NB4 (cell line): ENCODE results near the gene PDE4B.

Experiments used
- DNase-seq: peaks from one replicate; pipeline ENCODE4 v3.0.0; 2010; ENCODE audit warnings: low read depth
- H3K4me3 ChIP-seq: one replicate; pipeline ENCODE4 v1.5.1; 2011; ENCODE audit warnings: mild to moderate bottlenecking, low read depth, low read length, moderate library complexity
- MYC ChIP-seq: IDR thresholded peaks from 2 replicates; pipeline ENCODE4 v1.6.1; 2011; ENCODE audit warnings: low read depth, low read length
- POLR2A ChIP-seq: IDR thresholded peaks from 2 replicates; pipeline ENCODE4 v1.6.1; 2011; ENCODE audit warnings: mild to moderate bottlenecking; ENCODE audit not compliant: insufficient read length; ENCODE audit errors: extremely low read depth
- TF ChIP-seq, protein P1 (sequence below): IDR thresholded peaks from one replicate; pipeline ENCODE4 v1.5.1; 2012; ENCODE audit warnings: low read depth, low read length
- TF ChIP-seq, protein P2 (sequence below): IDR thresholded peaks from 2 replicates; pipeline ENCODE4 v1.6.1; 2011; ENCODE audit warnings: low read depth, low read length

The PDE4B gene

DNA sequence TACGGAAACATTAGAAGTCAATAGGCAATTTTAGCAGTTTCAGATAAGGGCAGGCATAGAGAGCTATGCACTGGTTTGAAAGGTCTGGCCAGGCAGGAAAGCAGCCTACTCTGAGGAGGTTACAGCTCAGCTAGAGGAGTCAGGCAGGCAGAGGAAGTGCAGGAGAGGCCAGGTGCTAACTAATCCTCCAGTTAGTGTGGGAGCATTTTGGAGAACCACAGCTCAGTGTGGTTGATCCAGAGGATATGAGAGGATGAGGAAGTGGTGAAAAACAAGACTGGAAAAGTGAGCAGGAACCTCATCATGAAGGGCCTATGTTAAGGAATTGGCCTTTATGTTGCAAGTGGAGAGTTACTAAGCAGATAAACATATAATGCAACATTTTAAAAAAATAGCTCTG, 458.9 kb downstream of the PDE4B start:
- TF ChIP-seq, protein P1, sequence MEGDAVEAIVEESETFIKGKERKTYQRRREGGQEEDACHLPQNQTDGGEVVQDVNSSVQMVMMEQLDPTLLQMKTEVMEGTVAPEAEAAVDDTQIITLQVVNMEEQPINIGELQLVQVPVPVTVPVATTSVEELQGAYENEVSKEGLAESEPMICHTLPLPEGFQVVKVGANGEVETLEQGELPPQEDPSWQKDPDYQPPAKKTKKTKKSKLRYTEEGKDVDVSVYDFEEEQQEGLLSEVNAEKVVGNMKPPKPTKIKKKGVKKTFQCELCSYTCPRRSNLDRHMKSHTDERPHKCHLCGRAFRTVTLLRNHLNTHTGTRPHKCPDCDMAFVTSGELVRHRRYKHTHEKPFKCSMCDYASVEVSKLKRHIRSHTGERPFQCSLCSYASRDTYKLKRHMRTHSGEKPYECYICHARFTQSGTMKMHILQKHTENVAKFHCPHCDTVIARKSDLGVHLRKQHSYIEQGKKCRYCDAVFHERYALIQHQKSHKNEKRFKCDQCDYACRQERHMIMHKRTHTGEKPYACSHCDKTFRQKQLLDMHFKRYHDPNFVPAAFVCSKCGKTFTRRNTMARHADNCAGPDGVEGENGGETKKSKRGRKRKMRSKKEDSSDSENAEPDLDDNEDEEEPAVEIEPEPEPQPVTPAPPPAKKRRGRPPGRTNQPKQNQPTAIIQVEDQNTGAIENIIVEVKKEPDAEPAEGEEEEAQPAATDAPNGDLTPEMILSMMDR = no peak
- DNase-seq = peak; percentile 73
- no peak overlapping the region for H3K4me3 ChIP-seq

DNA sequence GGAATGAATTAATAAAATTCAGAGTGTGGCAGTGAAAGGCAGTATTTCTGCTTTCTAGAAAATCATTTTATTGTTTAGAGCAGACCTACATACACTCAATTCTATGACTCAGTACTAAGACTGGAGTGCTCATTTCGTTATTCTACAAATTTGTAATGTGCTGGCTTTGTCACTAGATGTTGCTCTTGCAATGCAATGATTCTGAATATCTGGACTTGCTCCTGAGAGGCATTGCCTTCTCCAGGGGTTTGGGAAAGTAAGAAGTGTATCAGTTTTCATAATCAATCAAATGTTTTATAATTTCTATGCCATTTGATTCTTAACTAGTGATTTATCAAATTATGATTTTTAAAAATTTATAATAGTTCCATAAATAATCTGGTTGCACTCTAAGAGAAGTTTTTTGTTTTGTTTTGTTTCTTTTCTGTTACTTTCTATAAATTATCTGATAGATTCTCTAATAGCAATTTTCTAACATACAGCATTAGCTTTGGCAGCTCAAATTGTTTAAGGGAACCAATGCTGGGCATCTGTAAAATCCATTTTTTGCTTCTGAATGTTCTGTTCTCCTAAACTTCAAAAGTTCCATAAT, 460.7 kb downstream of the PDE4B start:
- H3K4me3 ChIP-seq = no peak overlapping the region
- no peak for TF ChIP-seq MYC
- TF ChIP-seq, protein P1 = peak; percentile 72
- DNase-seq = peak; percentile 76

DNA sequence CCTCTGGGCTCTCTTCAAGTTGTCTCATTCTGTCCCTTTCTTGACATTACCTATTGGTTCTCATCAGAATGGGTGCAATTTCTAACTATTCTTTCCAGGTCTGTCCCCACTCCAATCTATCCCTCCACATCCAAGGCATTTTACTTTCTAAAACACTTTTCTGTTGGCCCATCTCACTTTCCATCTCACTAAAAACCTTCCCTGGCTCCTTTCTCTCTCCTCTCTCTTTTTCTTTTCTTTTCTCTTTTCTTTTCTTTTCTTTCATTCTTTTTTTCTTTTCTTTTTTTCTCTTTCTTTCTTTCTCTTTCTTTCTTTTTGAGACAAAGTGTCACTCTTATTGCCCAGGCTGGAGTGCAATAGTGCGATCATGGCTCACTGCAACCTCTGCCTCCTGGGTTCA, 462.1 kb downstream of the PDE4B start:
- no peak overlapping the region for H3K4me3 ChIP-seq
- DNase-seq = no peak
- no peak for TF ChIP-seq MYC
- TF ChIP-seq POLR2A = no peak
- TF ChIP-seq, protein P2, sequence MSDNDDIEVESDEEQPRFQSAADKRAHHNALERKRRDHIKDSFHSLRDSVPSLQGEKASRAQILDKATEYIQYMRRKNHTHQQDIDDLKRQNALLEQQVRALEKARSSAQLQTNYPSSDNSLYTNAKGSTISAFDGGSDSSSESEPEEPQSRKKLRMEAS = no peak
- TF ChIP-seq, protein P1 = no peak

DNA sequence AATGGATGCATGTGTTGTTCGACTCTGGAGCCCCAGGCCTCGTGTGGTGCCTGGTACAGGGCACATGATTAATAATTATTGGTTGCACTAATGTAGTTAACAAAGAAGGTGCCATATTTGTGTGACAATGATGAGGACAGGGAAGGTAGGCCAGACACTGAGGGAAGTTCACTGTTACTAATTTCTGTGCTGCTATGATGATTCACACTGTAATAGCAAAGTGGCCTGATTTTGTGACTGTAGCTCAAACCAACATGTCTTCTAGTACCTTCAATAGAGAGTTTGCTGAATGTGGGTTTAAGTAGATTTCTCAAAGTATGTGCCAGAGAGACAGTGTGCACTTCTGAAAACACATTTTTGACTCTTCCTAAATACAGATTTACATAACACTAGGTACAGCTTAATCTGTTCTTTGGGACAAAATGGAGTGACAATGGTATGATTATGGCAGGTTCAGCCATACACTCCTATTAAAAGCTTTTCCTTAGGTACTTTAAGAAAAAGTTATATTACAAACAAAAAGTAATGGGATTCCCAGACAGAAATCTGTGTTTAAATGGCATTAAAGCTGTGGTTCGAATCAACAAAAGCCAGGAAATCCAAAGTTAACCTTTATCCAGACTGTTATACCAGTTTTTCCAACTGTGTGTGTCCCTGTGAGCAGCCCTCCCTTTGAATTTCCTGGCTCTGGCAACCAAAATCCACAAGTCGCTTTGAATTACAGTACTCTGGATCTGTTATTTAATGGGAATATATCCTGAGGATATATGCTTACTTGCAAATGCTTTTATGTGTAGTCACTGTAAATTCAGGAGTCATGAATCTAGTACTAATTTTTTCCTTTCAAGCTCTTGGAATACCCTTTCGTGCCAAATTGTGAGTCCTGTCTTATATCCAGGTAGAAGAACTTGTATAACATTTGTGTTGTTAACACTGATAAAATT, 464.2 kb downstream of the PDE4B start:
- no peak overlapping the region for H3K4me3 ChIP-seq
- no peak for DNase-seq
- TF ChIP-seq, protein P2 = no peak
- TF ChIP-seq, protein P1 = no peak
- no peak for TF ChIP-seq MYC

DNA sequence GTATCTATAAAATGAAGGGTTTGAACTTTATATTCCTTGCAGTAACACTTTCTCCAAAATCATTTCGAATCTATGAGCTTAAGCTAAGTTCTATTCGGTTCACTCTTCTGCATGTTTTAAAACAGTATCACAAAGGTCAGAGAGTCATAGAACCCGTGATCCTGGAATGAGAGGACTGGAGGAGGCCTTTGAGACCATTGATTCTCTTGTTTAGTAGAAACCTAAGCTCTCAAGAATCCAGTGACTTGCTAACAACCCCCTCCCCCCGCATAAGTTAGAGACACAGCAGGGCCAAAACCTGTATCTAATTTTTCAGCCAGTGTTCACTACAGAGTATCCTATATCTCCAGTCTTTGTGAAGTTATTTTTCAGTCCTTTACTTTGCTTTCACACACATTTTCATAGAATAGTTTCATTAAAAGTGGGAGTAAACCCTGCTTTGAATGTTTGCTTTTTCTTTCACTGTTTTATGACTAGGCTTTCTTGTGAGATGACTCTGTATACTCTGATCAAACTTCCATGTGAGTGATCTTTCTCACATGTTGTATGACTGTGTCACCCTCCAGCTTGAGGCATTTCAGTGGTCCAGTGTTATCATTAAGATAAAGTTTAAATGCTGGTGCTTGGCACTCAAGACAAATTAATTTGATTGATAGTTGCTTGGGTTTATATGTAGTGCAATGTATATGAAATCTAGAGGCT, 465.9 kb downstream of the PDE4B start:
- DNase-seq = no peak
- no peak overlapping the region for H3K4me3 ChIP-seq
- no peak for TF ChIP-seq POLR2A
- TF ChIP-seq, protein P2 = no peak
- TF ChIP-seq, protein P1 = no peak
- no peak for TF ChIP-seq MYC
